IPS-NIHi11 (cell line): ENCODE results near the gene KPNA4.
"Not testable (repeated sequence)": the region's sequence is repeated elsewhere in the genome, so short reads cannot be mapped to it uniquely, and the experiment has no call there.

Experiments
- DNase-seq: peaks from one replicate; pipeline ENCODE4 v3.0.0; 2012; ENCODE audit warnings: mixed read lengths, low spot score

The KPNA4 gene

GRCh38 chr3:160486459-160486869, 78.9 kb downstream of the KPNA4 start:
- DNase-seq: no peak

- no peak for DNase-seq
These were observed 82.6 kb downstream of the KPNA4 start for GRCh38 chr3:160482796-160483195.

- no peak for DNase-seq
These were observed 83.5 kb downstream of the KPNA4 start for GRCh38 chr3:160481856-160482255.

- DNase-seq: no peak
These were observed 84.4 kb downstream of the KPNA4 start for GRCh38 chr3:160480931-160481330.

GRCh38 chr3:160479376-160479775, 86.0 kb downstream of the KPNA4 start:
- no peak for DNase-seq

GRCh38 chr3:160478338-160478737, 87.0 kb downstream of the KPNA4 start:
- DNase-seq: no peak

GRCh38 chr3:160477750-160478149, 87.6 kb downstream of the KPNA4 start:
- no peak for DNase-seq

- no peak for DNase-seq
These were observed 89.5 kb downstream of the KPNA4 start for GRCh38 chr3:160475884-160476283.

GRCh38 chr3:160475153-160475552, 90.2 kb downstream of the KPNA4 start:
- DNase-seq: no peak

- DNase-seq: no peak
These were observed 90.9 kb downstream of the KPNA4 start for GRCh38 chr3:160474416-160474838.

GRCh38 chr3:160473978-160474377, 91.4 kb downstream of the KPNA4 start:
- DNase-seq: no peak

- DNase-seq: no peak
These were observed 92.2 kb downstream of the KPNA4 start for GRCh38 chr3:160473221-160473620.

- DNase-seq: no peak
These were observed 93.0 kb downstream of the KPNA4 start for GRCh38 chr3:160472344-160472743.

GRCh38 chr3:160471892-160472291, 93.5 kb downstream of the KPNA4 start:
- DNase-seq: no peak

- no peak for DNase-seq
These were observed 95.2 kb downstream of the KPNA4 start for GRCh38 chr3:160470181-160470580.

- DNase-seq: no peak
These were observed 100.4 kb downstream of the KPNA4 start for GRCh38 chr3:160464971-160465370.

- DNase-seq: no peak
These were observed 101.0 kb downstream of the KPNA4 start for GRCh38 chr3:160464321-160464720.

- DNase-seq: no peak
These were observed 105.3 kb downstream of the KPNA4 start for GRCh38 chr3:160460033-160460432.

- DNase-seq: no peak
These were observed 105.9 kb downstream of the KPNA4 start for GRCh38 chr3:160459450-160459970.

- no peak for DNase-seq
These were observed 107.2 kb downstream of the KPNA4 start for GRCh38 chr3:160458151-160458550.

GRCh38 chr3:160455846-160456245, 109.5 kb downstream of the KPNA4 start:
- DNase-seq: no peak

GRCh38 chr3:160454995-160455394, 110.4 kb downstream of the KPNA4 start:
- no peak for DNase-seq

GRCh38 chr3:160452251-160452650, 113.1 kb downstream of the KPNA4 start:
- not testable (repeated sequence) for DNase-seq

GRCh38 chr3:160451602-160452001, 113.8 kb downstream of the KPNA4 start:
- DNase-seq: no peak

GRCh38 chr3:160450846-160451245, 114.5 kb downstream of the KPNA4 start:
- DNase-seq: no peak
